ENCODE data around the gene ANKRD49.

GRCh38 chr11:94543695-94544645 lies 50.2 kb downstream of the ANKRD49 start, which contains the start of gene FUT4:
- no peak for TF ChIP-seq CTCF (IDR thresholded peaks at IDR 0.05 in 8 of 11, conservative IDR thresholded peaks at IDR 0.05 in 3 of 11)
- TF ChIP-seq POLR2A (IDR thresholded peaks at IDR 0.05): peak in 2 of 3 donors; percentile 3 to 22
